H9 (cell line): ENCODE data around the gene PCOLCE2. TPM values are rescaled to one million over a fixed set of nuclear protein-coding genes. Genes with fewer than 3 reads are reported as not detected.

ENCODE experiments used
- DNase-seq: peaks from one replicate; pipeline ENCODE4 v3.0.0-alpha.2; 2017
- H2AFZ ChIP-seq: one replicate; pipeline ENCODE4 v1.6.1; 2013; ENCODE audit warnings: mild to moderate bottlenecking, low read length, control low read depth, moderate library complexity
- H2AK5ac ChIP-seq: 2 replicates; pipeline ENCODE4 v1.6.1; 2013; ENCODE audit warnings: low read length, control low read depth, mixed read lengths; ENCODE audit not compliant: insufficient read length
- H2BK120ac ChIP-seq: one replicate; pipeline ENCODE4 v1.6.1; 2013; ENCODE audit warnings: low read depth, mild to moderate bottlenecking, low read length, control low read depth, inconsistent platforms; ENCODE audit not compliant: poor library complexity, severe bottlenecking
- H2BK12ac ChIP-seq: 2 replicates; pipeline ENCODE4 v1.6.1; 2013; ENCODE audit warnings: low read length, control low read depth, mixed read lengths, low read depth; ENCODE audit not compliant: insufficient read length
- H2BK15ac ChIP-seq: 2 replicates; pipeline ENCODE4 v1.6.1; 2013; ENCODE audit warnings: low read depth, low read length, control low read depth
- H2BK20ac ChIP-seq: one replicate; pipeline ENCODE4 v1.6.1; 2013; ENCODE audit warnings: low read depth, mild to moderate bottlenecking, low read length, control low read depth, inconsistent platforms; ENCODE audit not compliant: poor library complexity, severe bottlenecking
- H2BK5ac ChIP-seq: 2 replicates; pipeline ENCODE4 v1.6.1; 2013; ENCODE audit warnings: low read length, control low read depth, mixed read lengths; ENCODE audit not compliant: insufficient read length
- H3K14ac ChIP-seq: 2 replicates; pipeline ENCODE4 v1.6.1; 2013; ENCODE audit warnings: low read length, control low read depth; ENCODE audit not compliant: insufficient read depth
- H3K18ac ChIP-seq: 2 replicates; pipeline ENCODE4 v1.6.1; 2013; ENCODE audit warnings: low read depth, mild to moderate bottlenecking, mixed read lengths, low read length, control low read depth; ENCODE audit not compliant: insufficient read length
- H3K23ac ChIP-seq: 2 replicates; pipeline ENCODE4 v1.6.1; 2013; ENCODE audit warnings: low read length, control low read depth, mixed read lengths, low read depth; ENCODE audit not compliant: insufficient read length
- H3K23me2 ChIP-seq: 2 replicates; pipeline ENCODE4 v1.6.1; 2013; ENCODE audit warnings: low read depth, mild to moderate bottlenecking, mixed read lengths, low read length, control low read depth; ENCODE audit not compliant: insufficient read length, poor library complexity, severe bottlenecking
- H3K27ac ChIP-seq: 2 replicates; pipeline ENCODE4 v1.5.1; 2013; ENCODE audit warnings: low read length, control low read depth, mixed read lengths, low read depth; ENCODE audit not compliant: insufficient read length
- H3K27me3 ChIP-seq: 2 replicates; pipeline ENCODE4 v1.6.1; 2013; ENCODE audit warnings: low read length, control low read depth, inconsistent platforms; ENCODE audit not compliant: insufficient read depth
- H3K4ac ChIP-seq: 2 replicates; pipeline ENCODE4 v1.6.1; 2013; ENCODE audit warnings: low read depth, mild to moderate bottlenecking, control low read depth, inconsistent platforms, low read length, moderate library complexity
- H3K4me1 ChIP-seq: 2 replicates; pipeline ENCODE4 v1.6.1; 2013; ENCODE audit warnings: low read length, control low read depth, inconsistent platforms; ENCODE audit not compliant: insufficient read depth
- H3K4me2 ChIP-seq: 2 replicates; pipeline ENCODE4 v1.6.1; 2013; ENCODE audit warnings: low read length, control low read depth, mixed read lengths; ENCODE audit not compliant: insufficient read length, insufficient read depth
- H3K56ac ChIP-seq: 2 replicates; pipeline ENCODE4 v1.6.1; 2013; ENCODE audit warnings: low read depth, mild to moderate bottlenecking, mixed read lengths, low read length, control low read depth; ENCODE audit not compliant: insufficient read length
- H3K79me1 ChIP-seq: 2 replicates; pipeline ENCODE4 v1.6.1; 2013; ENCODE audit warnings: low read depth, mild to moderate bottlenecking, moderate library complexity, low read length, control low read depth, inconsistent platforms; ENCODE audit not compliant: insufficient read depth, poor library complexity, severe bottlenecking
- H3K79me2 ChIP-seq: 2 replicates; pipeline ENCODE4 v1.6.1; 2013; ENCODE audit warnings: low read length, control low read depth, inconsistent platforms; ENCODE audit not compliant: insufficient read depth
- H3K9ac ChIP-seq: 2 replicates; pipeline ENCODE4 v1.6.1; 2013; ENCODE audit warnings: low read length, control low read depth, mixed read lengths; ENCODE audit not compliant: insufficient read length; ENCODE audit errors: extremely low read depth
- H3K9me3 ChIP-seq: one replicate; pipeline ENCODE4 v1.6.1; 2013; ENCODE audit warnings: low read depth, low read length, inconsistent platforms; ENCODE audit not compliant: control insufficient read depth
- H3T11ph ChIP-seq: one replicate; pipeline ENCODE4 v1.6.1; 2013; ENCODE audit warnings: mild to moderate bottlenecking, low read length, control low read depth, inconsistent platforms
- H4K20me1 ChIP-seq: one replicate; pipeline ENCODE4 v1.6.1; 2013; ENCODE audit not compliant: control insufficient read depth, insufficient read length, insufficient read depth
- H4K5ac ChIP-seq: 2 replicates; pipeline ENCODE4 v1.6.1; 2013; ENCODE audit warnings: low read depth, mild to moderate bottlenecking, mixed read lengths, low read length, control low read depth; ENCODE audit not compliant: insufficient read length
- H4K8ac ChIP-seq: replicated peaks from 2 replicates; pipeline ENCODE4 v1.6.1; 2013; ENCODE audit warnings: low read length, control low read depth, mixed read lengths, low read depth; ENCODE audit not compliant: insufficient read length
- H4K91ac ChIP-seq: 2 replicates; pipeline ENCODE4 v1.6.1; 2013; ENCODE audit warnings: low read depth, mild to moderate bottlenecking, moderate library complexity, mixed read lengths, low read length, control low read depth; ENCODE audit not compliant: insufficient read length
- H3K27ac Mint-ChIP-seq, 3 experiments: 2 replicates in 2 of 3; 3 replicates in 1 of 3; pipeline ENCODE4 v1.8.0; 2020 to 2021; ENCODE audit warnings: mixed read lengths in 3 of 3, mild to moderate bottlenecking in 1 of 3, moderate library complexity in 1 of 3
- H3K27me3 Mint-ChIP-seq: 2 replicates; pipeline ENCODE4 v1.8.0; 2021; ENCODE audit warnings: low read depth, mild to moderate bottlenecking, moderate library complexity, mixed read lengths
- H3K36me3 Mint-ChIP-seq, 3 experiments: 2 replicates in 2 of 3; 3 replicates in 1 of 3; pipeline ENCODE4 v1.8.0; 2020 to 2021; ENCODE audit warnings: low read depth in 3 of 3, mixed read lengths in 3 of 3; ENCODE audit not compliant: insufficient read depth in 1 of 3
- H3K4me1 Mint-ChIP-seq, 2 experiments: 2 replicates each; pipeline ENCODE4 v1.8.0; 2020; ENCODE audit warnings: mixed read lengths in 2 of 2
- H3K4me3 Mint-ChIP-seq, 2 experiments: 2 replicates in 1 of 2; 3 replicates in 1 of 2; pipeline ENCODE4 v1.8.0; 2020 to 2021; ENCODE audit warnings: mild to moderate bottlenecking in 2 of 2, mixed read lengths in 2 of 2, moderate library complexity in 1 of 2
- H3K9me3 Mint-ChIP-seq, 2 experiments: 2 replicates in 1 of 2; 3 replicates in 1 of 2; pipeline ENCODE4 v1.8.0; 2020; ENCODE audit warnings: mild to moderate bottlenecking in 2 of 2, mixed read lengths in 2 of 2, moderate library complexity in 1 of 2
- WGBS: extraction: QIAGEN DNeasy Blood & Tissue Kit; methylation state at CpG from one replicate; pipeline ENCODE4 v1.1.7; 2013; ENCODE audit warnings: missing lambda C conversion rate, low lambda C conversion rate, mixed read lengths; ENCODE audit not compliant: insufficient read length; ENCODE audit errors: extremely low coverage; 5-methylcytosine and 5-hydroxymethylcytosine counted together
- total RNA-seq: library from RNA; stranded (reverse); gene quantifications from 2 replicates; pipeline ENCODE4 v1.2.1, GENCODE V29; 2021
- TF ChIP-seq, protein P1 (sequence below): fragments of 200-600 bp; sonication (generic); conservative IDR thresholded peaks from 3 replicates; pipeline ENCODE4 v1.8.0; 2021; ENCODE audit warnings: antibody characterized with exemption, mild to moderate bottlenecking

PCOLCE2 gene
- total RNA-seq, 1 experiment from 2014 or later: 9.2 TPM

DNA sequence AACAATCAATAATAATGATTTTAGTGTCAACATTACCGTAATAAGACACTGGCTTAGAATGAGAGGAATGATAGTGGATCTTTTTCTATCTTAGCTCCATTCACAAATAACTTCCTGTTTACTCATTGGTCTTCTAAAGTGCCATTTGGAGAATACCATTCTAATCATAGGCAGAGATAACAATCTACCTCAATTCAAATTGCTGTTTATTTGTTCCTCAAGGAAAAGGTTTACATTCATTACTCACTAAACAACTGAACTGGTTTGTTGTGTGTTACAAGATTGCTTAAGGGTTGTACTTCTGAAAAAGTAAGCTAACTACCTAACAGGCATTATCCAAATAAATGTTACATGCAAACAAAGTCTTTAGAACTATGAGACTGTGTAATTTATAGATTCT, 8.1 kb upstream of the PCOLCE2 start:
- no peak overlapping the region for H3K18ac ChIP-seq
- no peak overlapping the region for H3K4me2 ChIP-seq
- Mint-ChIP-seq H3K4me3 (no peak overlapping the region), H3K27me3 (peaks cover 2% of the 10 kb centered on the region), H3K27ac (no peak overlapping the region), H3K36me3 (no peaks in the 10 kb centered on the region), H3K4me1 (peaks cover 3 to 7% of the 10 kb centered on the region in 2 experiments; a peak in 2 of 4 replicates), H3K9me3 (peaks cover 0 to 6% of the 10 kb centered on the region in 2 experiments; a peak in 1 of 5 replicates)
- H3K23ac ChIP-seq: no peak overlapping the region
- H3K9ac ChIP-seq: no peak overlapping the region
- no peak overlapping the region for H2BK12ac ChIP-seq
- no peak overlapping the region for H3K14ac ChIP-seq
- no peak overlapping the region for H3K56ac ChIP-seq
- no peak overlapping the region for H3K27ac ChIP-seq
- DNase-seq: no peak
- H2BK5ac ChIP-seq: no peak overlapping the region
- TF ChIP-seq, protein P1, sequence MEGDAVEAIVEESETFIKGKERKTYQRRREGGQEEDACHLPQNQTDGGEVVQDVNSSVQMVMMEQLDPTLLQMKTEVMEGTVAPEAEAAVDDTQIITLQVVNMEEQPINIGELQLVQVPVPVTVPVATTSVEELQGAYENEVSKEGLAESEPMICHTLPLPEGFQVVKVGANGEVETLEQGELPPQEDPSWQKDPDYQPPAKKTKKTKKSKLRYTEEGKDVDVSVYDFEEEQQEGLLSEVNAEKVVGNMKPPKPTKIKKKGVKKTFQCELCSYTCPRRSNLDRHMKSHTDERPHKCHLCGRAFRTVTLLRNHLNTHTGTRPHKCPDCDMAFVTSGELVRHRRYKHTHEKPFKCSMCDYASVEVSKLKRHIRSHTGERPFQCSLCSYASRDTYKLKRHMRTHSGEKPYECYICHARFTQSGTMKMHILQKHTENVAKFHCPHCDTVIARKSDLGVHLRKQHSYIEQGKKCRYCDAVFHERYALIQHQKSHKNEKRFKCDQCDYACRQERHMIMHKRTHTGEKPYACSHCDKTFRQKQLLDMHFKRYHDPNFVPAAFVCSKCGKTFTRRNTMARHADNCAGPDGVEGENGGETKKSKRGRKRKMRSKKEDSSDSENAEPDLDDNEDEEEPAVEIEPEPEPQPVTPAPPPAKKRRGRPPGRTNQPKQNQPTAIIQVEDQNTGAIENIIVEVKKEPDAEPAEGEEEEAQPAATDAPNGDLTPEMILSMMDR: no peak
- no peak overlapping the region for H3K4ac ChIP-seq
- no peaks in the 10 kb centered on the region for H3K79me1 ChIP-seq
- no peak overlapping the region for H4K8ac ChIP-seq
- H3K23me2 ChIP-seq: no peaks in the 10 kb centered on the region
- no peak overlapping the region for H2BK20ac ChIP-seq
- H3K9me3 ChIP-seq: no peaks in the 10 kb centered on the region
- H2BK15ac ChIP-seq: no peak overlapping the region
- H4K20me1 ChIP-seq: no peaks in the 10 kb centered on the region
- H3K27me3 ChIP-seq: no peaks in the 10 kb centered on the region
- H3K4me1 ChIP-seq: no peaks in the 10 kb centered on the region
- WGBS: no CpG with 5 or more reads among the region's 1 CpG
- no peaks in the 10 kb centered on the region for H3K79me2 ChIP-seq
- H4K91ac ChIP-seq: no peak overlapping the region
- H2AFZ ChIP-seq: no peak overlapping the region
- H2AK5ac ChIP-seq: no peak overlapping the region
- H3T11ph ChIP-seq: no peak overlapping the region
- H2BK120ac ChIP-seq: no peak overlapping the region
- no peak overlapping the region for H4K5ac ChIP-seq
